DND-41 (cell line): ENCODE results near the gene GPATCH2L.

Experiments used
- ATAC-seq: fragments of 200-7000 bp; cut with Tn5 transposase; 3 replicates; pipeline ENCODE4 v1.9.1; 2021; ENCODE audit warnings: low read depth; ENCODE audit not compliant: insufficient read depth
- DNase-seq: peaks from one replicate; pipeline ENCODE4 v3.0.0-alpha.2; 2020
- H2AFZ ChIP-seq: 2 replicates; pipeline ENCODE4 v1.6.0; 2012; ENCODE audit warnings: low read depth, low read length
- H3K27ac ChIP-seq: 2 replicates; pipeline ENCODE4 v1.5.1; 2012; ENCODE audit warnings: low read length, inconsistent platforms
- H3K27me3 ChIP-seq: fragments of 200-600 bp; sonication (generic); 2 replicates; pipeline ENCODE4 v1.6.0; 2012; ENCODE audit warnings: low read length, mild to moderate bottlenecking, inconsistent platforms; ENCODE audit not compliant: insufficient read depth, poor library complexity
- H3K36me3 ChIP-seq: 2 replicates; pipeline ENCODE4 v1.5.1; 2012; ENCODE audit warnings: low read length, inconsistent platforms; ENCODE audit not compliant: insufficient read depth
- H3K4me1 ChIP-seq: 2 replicates; pipeline ENCODE4 v1.5.1; 2012; ENCODE audit warnings: mild to moderate bottlenecking, low read length; ENCODE audit not compliant: insufficient read depth
- H3K4me2 ChIP-seq: 2 replicates; pipeline ENCODE4 v1.6.0; 2012; ENCODE audit warnings: mild to moderate bottlenecking, moderate library complexity, low read length, inconsistent platforms; ENCODE audit not compliant: insufficient read depth
- H3K4me3 ChIP-seq, 2 experiments: fragments of 200-600 bp in 1 of 2; shearing (Covaris generic) in 1 of 2; 2 replicates each; pipeline ENCODE4 v1.5.1; 2012 to 2016; ENCODE audit warnings: inconsistent platforms in 2 of 2, low read length in 2 of 2, mild to moderate bottlenecking in 2 of 2, low read depth in 1 of 2, moderate library complexity in 1 of 2
- H3K79me2 ChIP-seq: 2 replicates; pipeline ENCODE4 v1.6.0; 2012; ENCODE audit warnings: low read length, inconsistent platforms; ENCODE audit not compliant: insufficient read depth
- H3K9ac ChIP-seq: 2 replicates; pipeline ENCODE4 v1.6.0; 2012; ENCODE audit warnings: low read depth, mild to moderate bottlenecking, inconsistent platforms, low read length, moderate library complexity
- H3K9me3 ChIP-seq: 2 replicates; pipeline ENCODE4 v1.5.1; 2012; ENCODE audit warnings: low read length, moderate library complexity, mild to moderate bottlenecking, inconsistent platforms; ENCODE audit not compliant: insufficient read depth, severe bottlenecking
- H4K20me1 ChIP-seq: 2 replicates; pipeline ENCODE4 v1.6.0; 2012; ENCODE audit warnings: low read length; ENCODE audit not compliant: insufficient read depth
- CTCF ChIP-seq: IDR thresholded peaks from 2 replicates; pipeline ENCODE4 v1.5.1; 2012; ENCODE audit warnings: borderline replicate concordance, low read length, moderate library complexity, mild to moderate bottlenecking; ENCODE audit not compliant: poor library complexity, severe bottlenecking; ENCODE audit errors: extremely low read depth
- EZH2 ChIP-seq: IDR thresholded peaks from 3 replicates; pipeline ENCODE4 v1.6.1; 2012; ENCODE audit warnings: borderline replicate concordance, low read depth, mild to moderate bottlenecking, moderate library complexity, low read length, inconsistent platforms; ENCODE audit not compliant: severe bottlenecking

The GPATCH2L gene

GRCh38 chr14:76193696-76194095 is 42.0 kb downstream of the GPATCH2L start:
- Histone ChIP-seq H3K4me1 (no peaks in the 10 kb centered on the region), H3K9ac (no peak overlapping the region), H3K79me2 (no peaks in the 10 kb centered on the region), H3K4me3 (no peak overlapping the region), H4K20me1 (no peaks in the 10 kb centered on the region), H3K27me3 (no peaks in the 10 kb centered on the region), H2AFZ (no peak overlapping the region), H3K9me3 (no peaks in the 10 kb centered on the region), H3K4me2 (no peak overlapping the region), H3K27ac (no peak overlapping the region), H3K36me3 (peaks cover 81% of the 10 kb centered on the region)
- TF ChIP-seq CTCF (no peak), EZH2 (no peak)
- DNase-seq (no peak), ATAC-seq (no peak)

GRCh38 chr14:76194327-76194726 is 42.6 kb downstream of the GPATCH2L start:
- DNase-seq (no peak), ATAC-seq (no peak)
- H3K9ac ChIP-seq, result no peak overlapping the region
- no peaks in the 10 kb centered on the region for H3K9me3 ChIP-seq
- TF ChIP-seq EZH2 (no peak), CTCF (no peak)
- H3K4me2 ChIP-seq, result no peak overlapping the region
- no peaks in the 10 kb centered on the region for H3K79me2 ChIP-seq
- no peaks in the 10 kb centered on the region for H3K4me1 ChIP-seq
- peaks cover 84% of the 10 kb centered on the region for H3K36me3 ChIP-seq
- no peaks in the 10 kb centered on the region for H3K27me3 ChIP-seq
- H3K4me3 ChIP-seq, result no peak overlapping the region
- H2AFZ ChIP-seq, result no peak overlapping the region
- H3K27ac ChIP-seq, result no peak overlapping the region
- no peaks in the 10 kb centered on the region for H4K20me1 ChIP-seq

- Histone ChIP-seq H2AFZ (no peak overlapping the region), H3K79me2 (no peaks in the 10 kb centered on the region), H3K27ac (no peak overlapping the region), H3K9ac (no peak overlapping the region), H3K4me2 (no peak overlapping the region), H3K4me3 (no peak overlapping the region), H3K9me3 (no peaks in the 10 kb centered on the region), H3K4me1 (no peaks in the 10 kb centered on the region), H3K36me3 (peaks cover 89% of the 10 kb centered on the region), H4K20me1 (no peaks in the 10 kb centered on the region), H3K27me3 (no peaks in the 10 kb centered on the region)
- TF ChIP-seq EZH2 (no peak), CTCF (no peak)
- no peak for ATAC-seq
- no peak for DNase-seq
Measured at GRCh38 chr14:76195003-76195402, 43.3 kb downstream of the GPATCH2L start.

GRCh38 chr14:76196980-76197695 is 45.4 kb downstream of the GPATCH2L start:
- no peaks in the 10 kb centered on the region for H3K27me3 ChIP-seq
- no peak overlapping the region for H3K4me2 ChIP-seq
- no peak overlapping the region for H3K27ac ChIP-seq
- no peaks in the 10 kb centered on the region for H4K20me1 ChIP-seq
- H3K4me1 ChIP-seq, result no peaks in the 10 kb centered on the region
- peaks cover 86% of the 10 kb centered on the region for H3K36me3 ChIP-seq
- H3K9me3 ChIP-seq, result no peaks in the 10 kb centered on the region
- ATAC-seq, result no peak
- no peak overlapping the region for H3K9ac ChIP-seq
- TF ChIP-seq EZH2, result no peak
- H2AFZ ChIP-seq, result no peak overlapping the region
- H3K4me3 ChIP-seq, result no peak overlapping the region
- DNase-seq, result no peak
- no peaks in the 10 kb centered on the region for H3K79me2 ChIP-seq
